Ectodermal cell (in vitro differentiated cells): ENCODE data around the gene RIPOR1.
A peak's percentile ranks its signal among the peaks of the same experiment; 100 is the strongest.
"Not testable (repeated sequence)": the region's sequence is repeated elsewhere in the genome, so short reads cannot be mapped to it uniquely, and the experiment has no call there.

Source experiments
- H3K27ac ChIP-seq: 2 replicates; pipeline ENCODE4 v1.7.0; 2013; ENCODE audit warnings: mild to moderate bottlenecking, low read depth, low read length; ENCODE audit not compliant: insufficient read depth, poor library complexity, severe bottlenecking
- H3K27me3 ChIP-seq: 2 replicates; pipeline ENCODE4 v1.7.0; 2013; ENCODE audit warnings: mild to moderate bottlenecking, low read length; ENCODE audit not compliant: insufficient read depth, control insufficient read depth, poor library complexity, severe bottlenecking
- H3K36me3 ChIP-seq: one replicate; pipeline ENCODE4 v1.7.0; 2013; ENCODE audit warnings: low read length; ENCODE audit not compliant: control insufficient read depth, insufficient read depth
- H3K4me1 ChIP-seq: one replicate; pipeline ENCODE4 v1.7.0; 2013; ENCODE audit warnings: low read length; ENCODE audit not compliant: control insufficient read depth, insufficient read depth
- H3K4me3 ChIP-seq: 2 replicates; pipeline ENCODE4 v1.7.0; 2013; ENCODE audit warnings: low read depth, low read length, control low read depth; ENCODE audit not compliant: insufficient read depth
- H3K9me3 ChIP-seq: 2 replicates; pipeline ENCODE4 v1.7.0; 2013; ENCODE audit warnings: mild to moderate bottlenecking, low read length, moderate library complexity; ENCODE audit not compliant: control insufficient read depth
- WGBS, 2 experiments: methylation state at CpG; one replicate each; pipeline ENCODE4 v1.1.7; 2013; ENCODE audit warnings: missing lambda C conversion rate in 2 of 2; 5-methylcytosine and 5-hydroxymethylcytosine counted together

RIPOR1 gene

GRCh38 chr16:67489401-67490083, 39.1 kb upstream of the RIPOR1 start:
- 86 to 91% methylated on average over 4 of the region's 4 CpGs for WGBS, 2 experiments

GRCh38 chr16:67490335-67491096, 38.1 kb upstream of the RIPOR1 start:
- peaks cover 4% of the 10 kb centered on the region for H3K4me1 ChIP-seq
- no peak overlapping the region for H3K4me3 ChIP-seq
- H3K27ac ChIP-seq, result no peak overlapping the region
- no peaks in the 10 kb centered on the region for H3K27me3 ChIP-seq
- 93 to 97% methylated on average over 8 of the region's 8 CpGs for WGBS, 2 experiments
- H3K36me3 ChIP-seq, result no peaks in the 10 kb centered on the region
- no peaks in the 10 kb centered on the region for H3K9me3 ChIP-seq

More at GRCh38 chr16:67489401-67490083, 39.1 kb upstream of the RIPOR1 start:
- Histone ChIP-seq H3K4me3 (no peak overlapping the region), H3K27ac (peak overlapping the region; percentile 11), H3K4me1 (peaks cover 4% of the 10 kb centered on the region), H3K9me3 (no peaks in the 10 kb centered on the region), H3K36me3 (no peaks in the 10 kb centered on the region), H3K27me3 (no peaks in the 10 kb centered on the region)

- H3K36me3 ChIP-seq, result no peaks in the 10 kb centered on the region
- H3K27ac ChIP-seq, result no peak overlapping the region
- H3K4me1 ChIP-seq, result no peaks in the 10 kb centered on the region
- WGBS, 2 experiments, result 80 to 81% methylated on average over 4 of the region's 4 CpGs
- H3K27me3 ChIP-seq, result no peaks in the 10 kb centered on the region
- no peaks in the 10 kb centered on the region for H3K9me3 ChIP-seq
- no peak overlapping the region for H3K4me3 ChIP-seq
Observed at GRCh38 chr16:67499106-67499505, 29.5 kb upstream of the RIPOR1 start.

GRCh38 chr16:67504031-67505021, 24.3 kb upstream of the RIPOR1 start:
- Histone ChIP-seq H3K36me3 (no peaks in the 10 kb centered on the region), H3K4me1 (no peaks in the 10 kb centered on the region), H3K4me3 (no peak overlapping the region), H3K27me3 (no peaks in the 10 kb centered on the region), H3K9me3 (no peaks in the 10 kb centered on the region), H3K27ac (no peak overlapping the region)
- WGBS, 2 experiments, result 86 to 89% methylated on average over 9 of the region's 9 CpGs

GRCh38 chr16:67506468-67506867, 22.2 kb upstream of the RIPOR1 start:
- no peaks in the 10 kb centered on the region for H3K36me3 ChIP-seq
- 28 to 31% methylated on average over 8 of the region's 8 CpGs for WGBS, 2 experiments
- no peaks in the 10 kb centered on the region for H3K9me3 ChIP-seq
- no peaks in the 10 kb centered on the region for H3K4me1 ChIP-seq
- H3K27me3 ChIP-seq, result no peaks in the 10 kb centered on the region
- H3K4me3 ChIP-seq, result no peak overlapping the region
- H3K27ac ChIP-seq, result no peak overlapping the region

GRCh38 chr16:67509016-67509415, 19.6 kb upstream of the RIPOR1 start:
- Histone ChIP-seq H3K4me1 (no peaks in the 10 kb centered on the region), H3K9me3 (no peaks in the 10 kb centered on the region), H3K4me3 (no peak overlapping the region), H3K27me3 (no peaks in the 10 kb centered on the region), H3K36me3 (no peaks in the 10 kb centered on the region), H3K27ac (no peak overlapping the region)
- 92 to 93% methylated on average over 4 of the region's 4 CpGs for WGBS, 2 experiments

- 89 to 94% methylated on average over 1 of the region's 1 CpG for WGBS, 2 experiments
- H3K9me3 ChIP-seq, H3K4me1 ChIP-seq, H3K27ac ChIP-seq, H3K27me3 ChIP-seq, H3K36me3 ChIP-seq, H3K4me3 ChIP-seq: not testable (repeated sequence)
Observed at GRCh38 chr16:67513892-67514291, 14.7 kb upstream of the RIPOR1 start.

GRCh38 chr16:67514382-67514828, 14.2 kb upstream of the RIPOR1 start:
- H3K4me3 ChIP-seq, result no peak overlapping the region
- H3K9me3 ChIP-seq, result no peaks in the 10 kb centered on the region
- H3K27me3 ChIP-seq, result no peaks in the 10 kb centered on the region
- no peaks in the 10 kb centered on the region for H3K36me3 ChIP-seq
- H3K4me1 ChIP-seq, result no peaks in the 10 kb centered on the region
- WGBS, 2 experiments, result 22 to 26% methylated on average over 8 of the region's 8 CpGs
- H3K27ac ChIP-seq, result no peak overlapping the region

- H3K4me3 ChIP-seq, result no peak overlapping the region
- no peak overlapping the region for H3K27ac ChIP-seq
- no peaks in the 10 kb centered on the region for H3K27me3 ChIP-seq
- no peaks in the 10 kb centered on the region for H3K4me1 ChIP-seq
- 92 to 93% methylated on average over 11 to 12 of the region's 12 CpGs for WGBS, 2 experiments
- H3K9me3 ChIP-seq, result no peaks in the 10 kb centered on the region
- H3K36me3 ChIP-seq, result no peaks in the 10 kb centered on the region
Observed at GRCh38 chr16:67516296-67517154, 12.1 kb upstream of the RIPOR1 start.
